Mononuclear cell (primary cell): ENCODE data around the gene UHRF1. TPM values are rescaled to one million over a fixed set of nuclear protein-coding genes. Genes with fewer than 3 reads are reported as not detected.

Experiments
- H3K27me3 ChIP-seq: 2 replicates; pipeline ENCODE4 v1.6.0; 2011; ENCODE audit warnings: low read length, control low read depth; ENCODE audit not compliant: insufficient read depth
- H3K4me1 ChIP-seq: 2 replicates; pipeline ENCODE4 v1.5.1; 2011; ENCODE audit warnings: mild to moderate bottlenecking, low read length, control low read depth; ENCODE audit not compliant: insufficient read depth
- H3K4me3 ChIP-seq: 2 replicates; pipeline ENCODE4 v1.5.1; 2011; ENCODE audit warnings: mild to moderate bottlenecking, low read length, moderate library complexity
- H3K9me3 ChIP-seq: 2 replicates; pipeline ENCODE4 v1.5.1; 2011; ENCODE audit warnings: low read depth, mild to moderate bottlenecking, control low read depth, low read length
- total RNA-seq: library from RNA; depleted of rRNA; stranded (reverse); fragments of >200 nt; gene quantifications from one replicate; pipeline ENCODE4 v1.2.3, GENCODE V29; 2012

The UHRF1 gene
- total RNA-seq, 1 donor: 0.21 TPM

GRCh38 chr19:5000120-5000611 lies 90.9 kb downstream of the UHRF1 start:
- no peaks in the 10 kb centered on the region for H3K27me3 ChIP-seq
- no peaks in the 10 kb centered on the region for H3K9me3 ChIP-seq
- no peaks in the 10 kb centered on the region for H3K4me1 ChIP-seq
- no peak overlapping the region for H3K4me3 ChIP-seq

GRCh38 chr19:5001615-5002014 lies 92.3 kb downstream of the UHRF1 start:
- no peaks in the 10 kb centered on the region for H3K27me3 ChIP-seq
- H3K4me1 ChIP-seq: no peaks in the 10 kb centered on the region
- no peak overlapping the region for H3K4me3 ChIP-seq
- H3K9me3 ChIP-seq: no peaks in the 10 kb centered on the region

GRCh38 chr19:5002143-5002542 lies 92.8 kb downstream of the UHRF1 start:
- Histone ChIP-seq H3K27me3 (no peaks in the 10 kb centered on the region), H3K4me1 (no peaks in the 10 kb centered on the region), H3K4me3 (no peak overlapping the region), H3K9me3 (no peaks in the 10 kb centered on the region)

GRCh38 chr19:5003781-5004180 lies 94.5 kb downstream of the UHRF1 start:
- Histone ChIP-seq H3K9me3 (no peaks in the 10 kb centered on the region), H3K27me3 (no peaks in the 10 kb centered on the region), H3K4me1 (no peaks in the 10 kb centered on the region), H3K4me3 (no peak overlapping the region)

GRCh38 chr19:5005096-5005495 lies 95.8 kb downstream of the UHRF1 start:
- no peaks in the 10 kb centered on the region for H3K4me1 ChIP-seq
- no peaks in the 10 kb centered on the region for H3K27me3 ChIP-seq
- H3K4me3 ChIP-seq: no peak overlapping the region
- no peaks in the 10 kb centered on the region for H3K9me3 ChIP-seq

- Histone ChIP-seq H3K4me1 (no peaks in the 10 kb centered on the region), H3K4me3 (no peak overlapping the region), H3K27me3 (no peaks in the 10 kb centered on the region), H3K9me3 (no peaks in the 10 kb centered on the region)
Observed at GRCh38 chr19:5006201-5006600, 96.9 kb downstream of the UHRF1 start.

- Histone ChIP-seq H3K9me3 (no peaks in the 10 kb centered on the region), H3K4me1 (no peaks in the 10 kb centered on the region), H3K27me3 (no peaks in the 10 kb centered on the region), H3K4me3 (no peak overlapping the region)
Observed at GRCh38 chr19:5006821-5007220, 97.5 kb downstream of the UHRF1 start.

Other genes starting within 250 kb of the UHRF1 start
- 40.8 TPM for gene MYDGF, start 239.2 kb upstream of the UHRF1 start, total RNA-seq
- 59.6 TPM for gene DPP9, start 185.7 kb upstream of the UHRF1 start, total RNA-seq
- 15.1 TPM for gene FEM1A, start 117.8 kb upstream of the UHRF1 start, total RNA-seq
- 7.0 TPM for gene TICAM1, start 77.8 kb upstream of the UHRF1 start, total RNA-seq
- gene PLIN3, start 41.8 kb upstream of the UHRF1 start, total RNA-seq: 44.1 TPM
- 4.3 TPM for gene ARRDC5, start 6.6 kb upstream of the UHRF1 start, total RNA-seq
- 17.9 TPM for gene KDM4B, start 59.6 kb downstream of the UHRF1 start, total RNA-seq